Activated T-helper 1 cell treated with anti-CD3 and anti-CD28 coated beads, Interleukin-12 subunit alpha, Interleukin-12 subunit beta, Interleukin-2, Interleukin-4 antibody, amounts not matched to agents 30 ng/mL and 10 ng/mL and 1 ng/mL, durations not matched to agents 14 hours and 24 hours and 36 hours (primary cell): Measurements from ENCODE around the gene HLA-DPB1. TPM values are rescaled to one million over a fixed set of nuclear protein-coding genes. Genes with fewer than 3 reads are reported as not detected.
A peak's percentile ranks its signal among the peaks of the same experiment; 100 is the strongest.
"Not testable (repeated sequence)": the region's sequence is repeated elsewhere in the genome, so short reads cannot be mapped to it uniquely, and the experiment has no call there.

ENCODE experiments used
- DNase-seq: peaks from one replicate; pipeline ENCODE4 v3.0.0; 2021; ENCODE audit warnings: low spot score
- H3K27ac Mint-ChIP-seq: one replicate; pipeline ENCODE4 v1.8.0; 2021; ENCODE audit warnings: mild to moderate bottlenecking, mixed read lengths
- H3K27me3 Mint-ChIP-seq: one replicate; pipeline ENCODE4 v1.8.0; 2022; ENCODE audit warnings: mild to moderate bottlenecking, moderate library complexity, mixed read lengths; ENCODE audit not compliant: insufficient read depth
- H3K36me3 Mint-ChIP-seq: one replicate; pipeline ENCODE4 v1.8.0; 2021; ENCODE audit warnings: low read depth, mixed read lengths
- H3K4me1 Mint-ChIP-seq: one replicate; pipeline ENCODE4 v1.8.0; 2021; ENCODE audit warnings: low read depth, mixed read lengths
- H3K4me3 Mint-ChIP-seq: one replicate; pipeline ENCODE4 v1.8.0; 2021; ENCODE audit warnings: mild to moderate bottlenecking, moderate library complexity, mixed read lengths
- H3K9me3 Mint-ChIP-seq: one replicate; pipeline ENCODE4 v1.8.0; 2021; ENCODE audit warnings: mixed read lengths
- intact Hi-C: fragments of 100-400 bp; cut with micrococcal nuclease; formaldehyde crosslinking; loops from one replicate; pipeline ENCODE4 v1.15.1; 2024
- total RNA-seq: library from RNA; stranded (reverse); gene quantifications from 2 replicates; pipeline ENCODE4 v1.2.3, GENCODE V29; 2022

Gene HLA-DPB1
- total RNA-seq, 1 donor from 2014 or later, result 12.2 TPM

DNA sequence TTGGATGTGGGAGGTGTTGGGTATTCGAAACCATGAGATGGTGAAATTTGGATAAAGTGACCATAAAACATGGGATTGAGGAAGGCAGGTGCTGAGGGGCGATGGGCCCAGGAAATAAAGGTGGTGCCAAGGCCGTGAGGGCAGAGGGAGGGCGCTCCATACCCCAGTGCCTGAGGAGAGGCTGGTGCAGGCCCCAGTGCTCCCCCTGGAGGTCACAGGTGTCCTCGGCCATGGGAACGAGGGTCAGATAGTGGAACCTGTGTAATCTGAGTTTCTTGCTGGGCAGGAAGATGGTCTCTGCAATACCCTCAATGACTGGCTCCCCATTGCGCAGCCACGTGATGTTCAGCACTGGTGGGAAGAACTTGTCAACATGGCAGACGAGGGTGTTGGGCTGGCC lies 16.2 kb downstream of the HLA-DPB1 start:
- Mint-ChIP-seq H3K36me3 (peaks cover 3% of the 10 kb centered on the region), H3K27ac (no peak overlapping the region), H3K4me1 (no peaks in the 10 kb centered on the region), H3K4me3 (no peak overlapping the region), H3K27me3 (peaks cover 16% of the 10 kb centered on the region), H3K9me3 (no peaks in the 10 kb centered on the region)
- DNase-seq, result peak; percentile 35
- intact Hi-C loops, result loop anchor here (1.0 kb wide), 1 partner anchor 78 kb away; no protein-coding TSS in a partner anchor

DNA sequence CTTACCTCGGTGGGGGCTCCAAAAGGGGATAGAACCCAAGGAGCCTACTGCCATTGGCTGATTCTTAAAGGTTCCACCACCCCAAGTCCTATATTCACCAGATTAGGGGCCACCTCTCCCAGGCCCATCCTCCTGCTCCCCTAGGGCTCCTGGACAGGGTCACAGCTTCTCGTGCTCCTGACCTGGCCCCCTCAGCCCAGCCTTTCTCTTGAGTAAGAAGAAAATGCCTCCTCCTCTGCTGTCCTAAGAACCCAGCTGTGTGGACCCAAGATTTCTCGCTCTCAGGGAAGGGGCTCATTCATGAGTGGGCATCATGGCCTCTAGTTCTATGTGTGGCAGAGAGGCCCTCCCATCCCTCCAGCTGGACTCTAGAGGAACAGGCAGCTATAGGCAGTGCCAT lies 16.6 kb downstream of the HLA-DPB1 start:
- Mint-ChIP-seq H3K27me3 (peaks cover 16% of the 10 kb centered on the region), H3K27ac (no peak overlapping the region), H3K4me3 (no peak overlapping the region), H3K4me1 (no peaks in the 10 kb centered on the region), H3K9me3 (no peaks in the 10 kb centered on the region), H3K36me3 (peaks cover 3% of the 10 kb centered on the region)
- no peak for DNase-seq
- intact Hi-C loops, result loop anchor here (1.0 kb wide), 1 partner anchor 78 kb away; no protein-coding TSS in a partner anchor

- Mint-ChIP-seq H3K36me3 (peaks cover 2% of the 10 kb centered on the region), H3K4me1 (no peaks in the 10 kb centered on the region), H3K4me3 (no peak overlapping the region), H3K27me3 (peaks cover 20% of the 10 kb centered on the region), H3K9me3 (peaks cover 14% of the 10 kb centered on the region), H3K27ac (no peak overlapping the region)
- no peak for DNase-seq
- intact Hi-C loops, result no loop called here
These were observed 18.1 kb downstream of the HLA-DPB1 start for GRCh38 chr6:33093855-33094254.

DNA sequence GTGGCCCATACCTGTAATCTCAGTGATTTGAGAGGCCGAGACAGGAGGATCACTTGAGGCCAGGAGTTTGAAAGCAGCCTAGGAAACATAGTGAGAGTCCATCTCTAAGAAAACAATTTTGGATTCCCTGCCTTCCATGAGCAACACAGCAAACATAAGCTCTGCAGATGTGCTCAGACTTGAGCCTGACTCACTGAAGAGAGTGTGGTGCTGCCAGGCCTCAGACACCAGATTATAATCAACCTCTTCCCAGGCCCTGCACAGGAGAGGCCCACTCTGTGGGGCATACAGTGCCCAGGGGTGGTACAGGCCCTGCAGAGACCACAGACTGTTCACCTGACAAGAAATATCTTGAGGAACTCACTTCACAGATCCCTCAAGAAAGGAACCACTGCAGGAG lies 19.9 kb downstream of the HLA-DPB1 start:
- Mint-ChIP-seq H3K9me3 (peaks cover 29% of the 10 kb centered on the region), H3K27ac (no peak overlapping the region), H3K36me3 (peaks cover 4% of the 10 kb centered on the region), H3K27me3 (peaks cover 28% of the 10 kb centered on the region), H3K4me3 (no peak overlapping the region), H3K4me1 (no peaks in the 10 kb centered on the region)
- DNase-seq, result no peak
- intact Hi-C loops, result no loop called here

DNA sequence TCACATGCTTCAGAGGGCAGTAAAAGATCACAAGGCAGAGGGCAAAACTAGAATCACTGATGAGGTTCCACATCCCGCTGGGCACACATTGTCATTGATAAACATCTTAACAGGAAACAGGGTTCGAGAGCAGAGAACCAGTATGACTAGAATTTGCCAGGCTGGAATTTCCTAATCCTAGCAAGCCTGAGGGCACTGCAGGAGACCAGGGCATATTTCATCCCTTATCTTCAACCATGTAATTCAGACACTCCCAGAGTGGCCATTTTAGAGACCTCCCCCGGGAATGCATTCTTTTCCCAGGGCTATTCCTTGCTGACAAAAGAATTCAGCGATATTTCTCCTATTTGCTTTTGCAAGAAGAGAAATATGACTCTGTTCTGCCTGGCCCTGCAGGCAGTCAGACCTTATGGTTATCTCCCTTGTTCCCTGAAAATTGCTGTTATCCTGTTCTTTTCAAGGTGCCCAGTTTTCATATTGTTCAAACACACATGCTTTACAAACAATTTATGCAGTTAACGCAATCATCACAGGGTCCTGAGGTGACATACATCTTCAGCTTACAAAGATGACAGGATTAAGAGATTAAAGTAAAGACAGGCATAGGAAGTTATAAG lies 25.4 kb downstream of the HLA-DPB1 start:
- DNase-seq, H3K36me3 Mint-ChIP-seq, H3K4me1 Mint-ChIP-seq, H3K4me3 Mint-ChIP-seq, H3K27ac Mint-ChIP-seq, intact Hi-C loops: not testable (repeated sequence)
- Mint-ChIP-seq H3K9me3 (peaks cover 48% of the 10 kb centered on the region), H3K27me3 (peaks cover 35% of the 10 kb centered on the region)

- no peak overlapping the region for H3K4me3 Mint-ChIP-seq
- H3K27ac Mint-ChIP-seq, result no peak overlapping the region
- intact Hi-C loops, result no loop called here
- no peak for DNase-seq
- H3K4me1 Mint-ChIP-seq, result no peaks in the 10 kb centered on the region
- peaks cover 3% of the 10 kb centered on the region for H3K36me3 Mint-ChIP-seq
- peaks cover 42% of the 10 kb centered on the region for H3K27me3 Mint-ChIP-seq
- H3K9me3 Mint-ChIP-seq, result peaks cover 34% of the 10 kb centered on the region
These were observed 28.0 kb downstream of the HLA-DPB1 start for GRCh38 chr6:33103776-33104175.

DNA sequence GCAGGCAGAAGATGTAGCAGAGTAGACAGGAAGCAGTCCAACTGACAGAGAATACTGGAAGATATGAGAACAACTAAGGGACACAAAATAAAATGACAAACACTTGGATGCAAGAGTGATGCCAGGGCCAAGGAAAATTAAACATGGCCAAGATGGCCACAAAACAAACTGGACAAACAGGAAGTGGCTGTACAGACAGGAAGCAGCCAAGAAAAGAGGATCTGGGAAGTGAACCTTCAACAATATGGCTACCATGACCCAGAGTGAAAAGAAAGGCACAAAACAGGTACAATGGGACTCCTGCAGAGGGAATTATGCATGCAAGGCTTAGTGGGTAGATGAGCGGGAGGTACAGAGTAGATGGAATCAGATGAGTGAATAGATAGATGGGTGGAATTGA lies 29.1 kb downstream of the HLA-DPB1 start:
- Mint-ChIP-seq H3K4me3 (no peak overlapping the region), H3K36me3 (no peaks in the 10 kb centered on the region), H3K27me3 (peaks cover 42% of the 10 kb centered on the region), H3K4me1 (no peaks in the 10 kb centered on the region), H3K9me3 (peaks cover 27% of the 10 kb centered on the region), H3K27ac (no peak overlapping the region)
- intact Hi-C loops, result no loop called here
- DNase-seq, result no peak

DNA sequence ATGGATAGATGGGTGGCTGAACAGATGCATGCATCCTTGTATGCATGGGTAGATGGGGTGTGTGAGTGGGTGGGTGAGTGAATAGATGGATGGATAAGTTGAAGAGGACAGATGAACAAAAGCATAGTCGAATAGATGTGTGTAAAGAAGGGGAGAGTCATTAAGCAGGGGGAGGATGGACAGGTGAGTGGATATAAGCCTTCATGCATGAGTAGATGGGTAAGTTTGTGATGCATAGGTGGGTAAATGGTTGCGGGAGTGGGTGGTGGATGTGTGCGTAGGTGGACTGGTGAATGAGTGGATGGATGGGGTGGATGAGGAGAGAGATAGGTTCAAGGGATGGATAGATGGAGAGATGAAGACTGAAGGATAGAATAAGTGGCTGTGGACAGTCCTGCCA lies 29.6 kb downstream of the HLA-DPB1 start:
- peaks cover 42% of the 10 kb centered on the region for H3K27me3 Mint-ChIP-seq
- no peaks in the 10 kb centered on the region for H3K36me3 Mint-ChIP-seq
- DNase-seq, result no peak
- intact Hi-C loops, result no loop called here
- H3K27ac Mint-ChIP-seq, result no peak overlapping the region
- peaks cover 22% of the 10 kb centered on the region for H3K9me3 Mint-ChIP-seq
- no peaks in the 10 kb centered on the region for H3K4me1 Mint-ChIP-seq
- H3K4me3 Mint-ChIP-seq, result no peak overlapping the region

DNA sequence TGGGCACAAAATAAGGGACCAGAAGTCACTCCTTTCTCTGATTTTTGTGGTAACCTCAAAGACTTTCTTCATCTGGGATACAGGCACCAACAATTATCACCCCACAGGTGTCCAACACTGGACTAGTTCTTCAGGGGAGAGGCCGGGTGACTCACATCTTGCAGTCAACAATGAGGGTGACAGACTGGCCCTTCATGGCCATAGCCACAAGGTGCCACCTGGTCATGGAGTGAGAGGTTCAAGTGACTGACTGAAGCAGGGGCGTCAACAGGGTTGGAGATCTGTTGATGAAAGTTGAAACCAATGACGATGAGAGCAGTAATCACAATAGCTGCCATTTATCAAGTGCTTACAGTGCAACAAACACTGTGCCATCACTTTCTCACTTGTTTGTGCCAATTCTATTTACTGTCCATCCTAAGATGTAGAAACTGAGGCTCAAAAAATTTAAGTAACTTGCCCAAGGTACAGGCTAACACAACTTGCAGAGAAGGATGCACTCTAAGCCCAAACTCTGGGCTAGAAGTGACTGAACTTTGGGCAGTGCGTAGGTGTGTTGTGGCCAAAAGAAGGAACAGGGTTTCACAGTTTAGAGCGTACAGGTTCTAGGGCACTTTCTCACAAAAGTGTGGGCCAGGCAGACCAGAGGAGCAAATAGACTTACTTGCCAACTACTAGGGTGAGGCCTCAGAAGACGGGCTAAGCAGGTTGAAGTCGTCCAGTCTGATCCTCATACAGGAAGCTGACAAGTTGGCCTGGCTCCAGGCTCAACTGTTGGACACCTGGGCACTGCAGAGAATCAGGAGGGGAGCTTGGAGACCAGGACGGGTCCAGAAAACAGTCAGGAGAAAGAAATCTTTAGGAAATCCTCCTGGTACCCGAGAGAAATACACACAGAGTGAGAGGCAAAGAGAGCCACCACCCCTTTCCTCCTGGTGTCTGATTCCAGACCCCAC lies 30.4 kb downstream of the HLA-DPB1 start:
- Mint-ChIP-seq H3K9me3 (peaks cover 14% of the 10 kb centered on the region), H3K4me3 (no peak overlapping the region), H3K27me3 (peaks cover 50% of the 10 kb centered on the region), H3K36me3 (no peaks in the 10 kb centered on the region), H3K4me1 (no peaks in the 10 kb centered on the region), H3K27ac (no peak overlapping the region)
- DNase-seq, result no peak
- intact Hi-C loops, result no loop called here

DNA sequence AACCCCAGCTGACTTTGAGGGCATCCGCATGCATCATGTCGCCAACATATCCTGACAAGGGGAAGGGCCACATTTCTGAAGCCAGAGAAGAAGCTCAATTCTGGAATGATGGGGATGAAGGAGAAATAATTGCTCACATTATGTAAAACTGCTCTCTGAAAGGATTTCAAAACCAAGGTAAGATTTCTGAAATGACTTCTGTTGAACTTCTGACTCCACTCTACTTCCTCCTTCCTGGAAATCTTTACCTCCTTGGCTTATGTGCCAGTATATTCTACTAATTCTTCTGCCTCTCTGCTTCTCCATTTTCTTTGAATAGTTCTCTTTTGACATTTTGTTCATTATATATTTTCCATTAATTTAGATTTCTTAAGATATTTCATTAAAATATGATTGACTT lies 31.9 kb downstream of the HLA-DPB1 start:
- no peak overlapping the region for H3K4me3 Mint-ChIP-seq
- peaks cover 7% of the 10 kb centered on the region for H3K9me3 Mint-ChIP-seq
- no peaks in the 10 kb centered on the region for H3K4me1 Mint-ChIP-seq
- H3K27me3 Mint-ChIP-seq, result peaks cover 46% of the 10 kb centered on the region
- no peak overlapping the region for H3K27ac Mint-ChIP-seq
- intact Hi-C loops, result no loop called here
- no peak for DNase-seq
- H3K36me3 Mint-ChIP-seq, result no peaks in the 10 kb centered on the region

GRCh38 chr6:33108307-33108706 lies 32.5 kb downstream of the HLA-DPB1 start:
- Mint-ChIP-seq H3K27ac (no peak overlapping the region), H3K4me1 (no peaks in the 10 kb centered on the region), H3K9me3 (peaks cover 7% of the 10 kb centered on the region), H3K27me3 (peaks cover 49% of the 10 kb centered on the region), H3K4me3 (no peak overlapping the region), H3K36me3 (no peaks in the 10 kb centered on the region)
- DNase-seq, result no peak
- intact Hi-C loops, result no loop called here

DNA sequence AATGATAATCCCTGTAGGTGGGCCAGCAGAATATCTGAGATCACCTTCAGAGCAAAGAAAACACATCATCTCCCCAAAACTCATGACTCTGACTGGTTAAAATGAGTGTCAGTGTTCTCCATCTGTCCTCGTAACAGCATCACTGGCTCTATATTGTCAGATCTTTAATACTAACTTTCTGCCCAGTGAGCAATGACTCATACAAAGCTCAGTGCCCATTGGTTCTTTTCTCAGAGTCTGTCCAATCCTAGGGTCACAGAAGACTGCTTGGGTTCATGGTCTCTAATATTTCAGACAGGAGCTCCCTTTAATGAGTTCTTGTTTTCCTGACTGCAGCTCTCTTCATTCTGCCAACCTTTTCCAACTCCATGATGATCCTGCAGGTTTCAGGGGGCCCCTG lies 36.4 kb downstream of the HLA-DPB1 start:
- DNase-seq, result no peak
- peaks cover 6% of the 10 kb centered on the region for H3K4me1 Mint-ChIP-seq
- no peaks in the 10 kb centered on the region for H3K36me3 Mint-ChIP-seq
- H3K27ac Mint-ChIP-seq, result no peak overlapping the region
- H3K4me3 Mint-ChIP-seq, result no peak overlapping the region
- H3K27me3 Mint-ChIP-seq, result peaks cover 68% of the 10 kb centered on the region
- intact Hi-C loops, result no loop called here
- H3K9me3 Mint-ChIP-seq, result no peaks in the 10 kb centered on the region

GRCh38 chr6:33113755-33114154 lies 38.0 kb downstream of the HLA-DPB1 start:
- no peak for DNase-seq
- no peak overlapping the region for H3K4me3 Mint-ChIP-seq
- intact Hi-C loops, result no loop called here
- H3K27me3 Mint-ChIP-seq, result peaks cover 72% of the 10 kb centered on the region
- H3K9me3 Mint-ChIP-seq, result no peaks in the 10 kb centered on the region
- H3K4me1 Mint-ChIP-seq, result peaks cover 14% of the 10 kb centered on the region
- no peaks in the 10 kb centered on the region for H3K36me3 Mint-ChIP-seq
- H3K27ac Mint-ChIP-seq, result no peak overlapping the region
